ENCODE measurements around the gene NEK4.
"Not testable (repeated sequence)": the region's sequence is repeated elsewhere in the genome, so short reads cannot be mapped to it uniquely, and the experiment has no call there.

Gene NEK4

GRCh38 chr3:52695798-52696671 lies 74.7 kb downstream of the NEK4 start:
- DNase-seq: no peak

GRCh38 chr3:52694528-52695189 lies 76.1 kb downstream of the NEK4 start:
- DNase-seq: no peak

- DNase-seq: no peak
Measured at GRCh38 chr3:52693071-52693470, 77.7 kb downstream of the NEK4 start.

GRCh38 chr3:52690560-52690959 lies 80.2 kb downstream of the NEK4 start:
- DNase-seq: no peak

GRCh38 chr3:52689151-52689550 lies 81.6 kb downstream of the NEK4 start:
- no peak for DNase-seq

GRCh38 chr3:52688266-52688665 lies 82.5 kb downstream of the NEK4 start:
- no peak for DNase-seq

GRCh38 chr3:52685709-52686691 lies 84.7 kb downstream of the NEK4 start, which contains the start of the genes GNL3 and PBRM1:
Gene GNL3 (plus strand): TSS chr3:52686032. CDS start chr3:52686093, 61 bp downstream.
Gene PBRM1 (minus strand): TSS chr3:52685913.
- DNase-seq: peak; percentile 95

GRCh38 chr3:52685285-52685708 lies 85.4 kb downstream of the NEK4 start:
- DNase-seq: peak; percentile 90

GRCh38 chr3:52684184-52684583 lies 86.6 kb downstream of the NEK4 start:
- no peak for DNase-seq

- DNase-seq: no peak
Measured at GRCh38 chr3:52683611-52684010, 87.1 kb downstream of the NEK4 start.

- no peak for DNase-seq
Measured at GRCh38 chr3:52682016-52682415, 88.7 kb downstream of the NEK4 start.

- DNase-seq: no peak
Measured at GRCh38 chr3:52681596-52681995, 89.1 kb downstream of the NEK4 start.

- DNase-seq: no peak
Measured at GRCh38 chr3:52679811-52680210, 90.9 kb downstream of the NEK4 start.

- DNase-seq: no peak
Measured at GRCh38 chr3:52679199-52679538, 91.6 kb downstream of the NEK4 start.

GRCh38 chr3:52678265-52679198 lies 92.2 kb downstream of the NEK4 start:
- no peak for DNase-seq

GRCh38 chr3:52676201-52676600 lies 94.5 kb downstream of the NEK4 start:
- DNase-seq: not testable (repeated sequence)

- no peak for DNase-seq
Measured at GRCh38 chr3:52671676-52672075, 99.1 kb downstream of the NEK4 start.

GRCh38 chr3:52670621-52671521 lies 99.9 kb downstream of the NEK4 start:
- no peak for DNase-seq

- DNase-seq: no peak
Measured at GRCh38 chr3:52663098-52663497, 107.6 kb downstream of the NEK4 start.

- DNase-seq: no peak
Measured at GRCh38 chr3:52660046-52660445, 110.7 kb downstream of the NEK4 start.

Measured in NCI-H69 (cell line).